LoVo (cell line): ENCODE results near the gene TSC1.
"Not testable (repeated sequence)": the region's sequence is repeated elsewhere in the genome, so short reads cannot be mapped to it uniquely, and the experiment has no call there.

ENCODE experiments used
- DNase-seq: peaks from one replicate; pipeline ENCODE4 v3.0.0-alpha.2; 2016; ENCODE audit warnings: low spot score

TSC1 gene

GRCh38 chr9:132976571-132976970 is 32.2 kb upstream of the TSC1 start:
- no peak for DNase-seq

GRCh38 chr9:132975961-132976360 is 31.5 kb upstream of the TSC1 start:
- DNase-seq, result no peak

GRCh38 chr9:132973713-132974112 is 29.3 kb upstream of the TSC1 start:
- DNase-seq, result no peak

GRCh38 chr9:132973166-132973565 is 28.8 kb upstream of the TSC1 start:
- DNase-seq, result no peak

- peak; percentile 17 for DNase-seq
Measured at GRCh38 chr9:132970324-132971062, 26.1 kb upstream of the TSC1 start.

- no peak for DNase-seq
Measured at GRCh38 chr9:132969783-132970182, 25.4 kb upstream of the TSC1 start.

- not testable (repeated sequence) for DNase-seq
Measured at GRCh38 chr9:132967908-132968307, 23.5 kb upstream of the TSC1 start.

GRCh38 chr9:132965478-132965877 is 21.1 kb upstream of the TSC1 start:
- no peak for DNase-seq

- DNase-seq, result no peak
Measured at GRCh38 chr9:132961002-132961401, 16.6 kb upstream of the TSC1 start.

- DNase-seq, result no peak
Measured at GRCh38 chr9:132957805-132958204, 13.4 kb upstream of the TSC1 start.

- no peak for DNase-seq
Measured at GRCh38 chr9:132955768-132956167, 11.4 kb upstream of the TSC1 start.

- no peak for DNase-seq
Measured at GRCh38 chr9:132955123-132955522, 10.7 kb upstream of the TSC1 start.

- no peak for DNase-seq
Measured at GRCh38 chr9:132949709-132950108, 5.3 kb upstream of the TSC1 start.

GRCh38 chr9:132948482-132949050 is 4.2 kb upstream of the TSC1 start:
- DNase-seq, result no peak

GRCh38 chr9:132947756-132948155 is 3.3 kb upstream of the TSC1 start:
- no peak for DNase-seq

GRCh38 chr9:132946631-132947295 is 2.3 kb upstream of the TSC1 start:
- DNase-seq, result no peak

- no peak for DNase-seq
Measured at GRCh38 chr9:132946211-132946610, 1.8 kb upstream of the TSC1 start.

- DNase-seq, result no peak
Measured at GRCh38 chr9:132945186-132946130, 1.0 kb upstream of the TSC1 start.

GRCh38 chr9:132943651-132944293 is 644 bp downstream of the TSC1 start:
- no peak for DNase-seq

GRCh38 chr9:132942541-132943182 is 1.8 kb downstream of the TSC1 start:
- DNase-seq, result no peak

GRCh38 chr9:132939169-132939568 is 5.2 kb downstream of the TSC1 start:
- no peak for DNase-seq
